ENCODE data around the gene FTSJ1.

GRCh38 chrX:48471504-48471903 is 4.5 kb upstream of the FTSJ1 start:
- TF ChIP-seq CTCF (IDR thresholded peaks at IDR 0.05) (no peak), USF2 (CRISPR knock-in tag; IDR thresholded peaks at IDR 0.05) (no peak), SP1 (CRISPR knock-in tag; conservative IDR thresholded peaks at IDR 0.05) (no peak), ZNF512 (CRISPR knock-in tag; IDR thresholded peaks at IDR 0.05; ENCODE audit: borderline replicate concordance) (no peak), USF1 (CRISPR knock-in tag; IDR thresholded peaks at IDR 0.05) (no peak), MLX (CRISPR knock-in tag; IDR thresholded peaks at IDR 0.05) (no peak), ELF4 (CRISPR knock-in tag; IDR thresholded peaks at IDR 0.05; ENCODE audit: low read depth) (no peak), KAT7 (CRISPR knock-in tag; IDR thresholded peaks at IDR 0.05; ENCODE audit: borderline replicate concordance) (no peak), SMAD4 (CRISPR knock-in tag; IDR thresholded peaks at IDR 0.05) (no peak)

All from WTC11 (cell line).